Measurements from ENCODE around the gene ZBTB49. TPM values are rescaled to one million over a fixed set of nuclear protein-coding genes. Genes with fewer than 3 reads are reported as not detected.
"Not testable (repeated sequence)": the region's sequence is repeated elsewhere in the genome, so short reads cannot be mapped to it uniquely, and the experiment has no call there.

Gene ZBTB49
- total RNA-seq: 1 to 10 TPM; 5.5 to 6.0 TPM

GRCh38 chr4:4289941-4290850 lies at the start of gene ZBTB49, which contains the start of gene LYAR:
TSS of gene ZBTB49 (plus strand) at chr4:4290251. CDS start at chr4:4299946, 9,695 bp downstream.
TSS of gene LYAR (minus strand) at chr4:4290154. CDS start at chr4:4283742, 6,412 bp downstream.
- ChIA-PET CTCF (interaction anchor here (1.0 to 1.6 kb wide), 2 partner anchors 8 to 20 kb away, joined by 3 to 4 read pairs; no protein-coding TSS in a partner anchor), POLR2A (interaction anchor here (0.6 to 0.9 kb wide), 2 partner anchors 16 to 43 kb away, joined by 3 to 4 read pairs; no protein-coding TSS in a partner anchor)

- ChIA-PET POLR2A (no interaction called here), CTCF (no interaction called here)
Measured at GRCh38 chr4:4245172-4245571, 44.9 kb upstream of the ZBTB49 start.

- ChIA-PET CTCF (interaction anchor here (1.1 to 1.4 kb wide), 3 partner anchors 19 to 140 kb away, joined by 3 read pairs; no protein-coding TSS in a partner anchor), POLR2A (interaction anchor here (0.6 to 1.2 kb wide), 3 partner anchors 8 to 189 kb away, joined by 3 to 11 read pairs (median 4); partner anchors contain the start of gene LYAR)
Measured at GRCh38 chr4:4247696-4248028, 42.4 kb upstream of the ZBTB49 start.

GRCh38 chr4:4248029-4248884 lies 41.8 kb upstream of the ZBTB49 start, which contains the start of gene TMEM128:
TSS of gene TMEM128 (minus strand) at chr4:4248223. CDS start at chr4:4248202, 21 bp downstream.
- ChIA-PET CTCF (interaction anchor here (1.1 to 1.4 kb wide), 3 partner anchors 18 to 141 kb away, joined by 3 read pairs; no protein-coding TSS in a partner anchor), POLR2A (interaction anchor here (1.0 to 1.2 kb wide), 2 partner anchors 7 to 188 kb away, joined by 3 to 11 read pairs; no protein-coding TSS in a partner anchor)

- CTCF ChIA-PET: interaction anchor here (1.4 kb wide), 1 partner anchor 82 kb away, joined by 3 read pairs; no protein-coding TSS in a partner anchor
- POLR2A ChIA-PET: no interaction called here
Measured at GRCh38 chr4:4248885-4249203, 41.2 kb upstream of the ZBTB49 start.

GRCh38 chr4:4249342-4249741 lies 40.7 kb upstream of the ZBTB49 start:
- POLR2A ChIA-PET: not testable (repeated sequence)
- CTCF ChIA-PET: interaction anchor here (1.4 kb wide), 1 partner anchor 82 kb away, joined by 3 read pairs; no protein-coding TSS in a partner anchor

- POLR2A ChIA-PET: no interaction called here
Measured at GRCh38 chr4:4249866-4250265, 40.2 kb upstream of the ZBTB49 start.

GRCh38 chr4:4254199-4254598 lies 35.9 kb upstream of the ZBTB49 start:
- ChIA-PET CTCF (no interaction called here), POLR2A (no interaction called here)

More at GRCh38 chr4:4249866-4250265, 40.2 kb upstream of the ZBTB49 start:
- CTCF ChIA-PET: no interaction called here

- ChIA-PET CTCF (no interaction called here), POLR2A (no interaction called here)
Measured at GRCh38 chr4:4254666-4255065, 35.4 kb upstream of the ZBTB49 start.

- ChIA-PET POLR2A (no interaction called here), CTCF (interaction anchor here (1.0 kb wide), 1 partner anchor 9 kb away, joined by 3 read pairs; no protein-coding TSS in a partner anchor)
Measured at GRCh38 chr4:4256799-4257198, 33.3 kb upstream of the ZBTB49 start.

GRCh38 chr4:4257705-4258104 lies 32.3 kb upstream of the ZBTB49 start:
- POLR2A ChIA-PET, CTCF ChIA-PET: not testable (repeated sequence)

- CTCF ChIA-PET: interaction anchor here (1.0 to 1.7 kb wide), 8 partner anchors 8 to 77 kb away, joined by 3 to 6 read pairs (median 3); no protein-coding TSS in a partner anchor
- POLR2A ChIA-PET: no interaction called here
Measured at GRCh38 chr4:4259484-4260100, 30.5 kb upstream of the ZBTB49 start.

- ChIA-PET CTCF (interaction anchor here (0.5 to 1.7 kb wide), 10 partner anchors 9 to 162 kb away, joined by 3 to 6 read pairs (median 4); no protein-coding TSS in a partner anchor), POLR2A (no interaction called here)
Measured at GRCh38 chr4:4260185-4260751, 29.8 kb upstream of the ZBTB49 start.

- ChIA-PET CTCF (no interaction called here), POLR2A (no interaction called here)
Measured at GRCh38 chr4:4267981-4268380, 22.1 kb upstream of the ZBTB49 start.

GRCh38 chr4:4268776-4269175 lies 21.3 kb upstream of the ZBTB49 start:
- CTCF ChIA-PET: interaction anchor here (0.8 to 1.2 kb wide), 2 partner anchors 9 to 65 kb away, joined by 3 read pairs; no protein-coding TSS in a partner anchor
- POLR2A ChIA-PET: no interaction called here

- POLR2A ChIA-PET: no interaction called here
- CTCF ChIA-PET: interaction anchor here (1.0 to 1.2 kb wide), 2 partner anchors 9 to 21 kb away, joined by 3 read pairs; partner anchors contain the start of genes LYAR and ZBTB49
Measured at GRCh38 chr4:4269331-4269731, 20.7 kb upstream of the ZBTB49 start.

- CTCF ChIA-PET: interaction anchor here (1.0 kb wide), 1 partner anchor 20 kb away, joined by 3 read pairs; the partner anchor contains the start of genes LYAR and ZBTB49
- POLR2A ChIA-PET: no interaction called here
Measured at GRCh38 chr4:4269856-4270255, 20.2 kb upstream of the ZBTB49 start.

- POLR2A ChIA-PET: no interaction called here
- CTCF ChIA-PET: no interaction called here
Measured at GRCh38 chr4:4270529-4270928, 19.5 kb upstream of the ZBTB49 start.

- POLR2A ChIA-PET: no interaction called here
- CTCF ChIA-PET: no interaction called here
Measured at GRCh38 chr4:4271912-4272311, 18.1 kb upstream of the ZBTB49 start.
